Activated CD8-positive, alpha-beta T cell treated with anti-CD3 and anti-CD28 coated beads for 36 hours (primary cell): ENCODE data around the gene RAPGEF2. TPM values are rescaled to one million over a fixed set of nuclear protein-coding genes. Genes with fewer than 3 reads are reported as not detected.

ENCODE experiments used
- ATAC-seq: fragments of 200-7000 bp; cut with Tn5 transposase; one replicate; pipeline ENCODE4 v1.10.0; 2021; ENCODE audit warnings: mild to moderate bottlenecking, moderate library complexity
- CTCF ChIA-PET: fragments of 350-600 bp; sonication (Branson Sonifier 250); formaldehyde crosslinking; loops from one replicate; lab custom pipeline; 2021; ENCODE audit warnings: antibody characterized with exemption; lab: Charles Lee
- POLR2A ChIA-PET: fragments of 350-600 bp; sonication (Branson Sonifier 250); formaldehyde crosslinking; loops from one replicate; lab custom pipeline; 2021; ENCODE audit warnings: antibody characterized with exemption; lab: Charles Lee
- DNase-seq: peaks from one replicate; pipeline ENCODE4 v3.0.0-alpha.2; 2020
- H3K27ac Mint-ChIP-seq: one replicate; pipeline ENCODE4 v1.8.0; 2021; ENCODE audit warnings: mild to moderate bottlenecking, mixed read lengths
- H3K27me3 Mint-ChIP-seq: one replicate; pipeline ENCODE4 v1.8.0; 2021; ENCODE audit warnings: mixed read lengths
- H3K36me3 Mint-ChIP-seq: one replicate; pipeline ENCODE4 v1.8.0; 2021; ENCODE audit warnings: low read depth, mixed read lengths
- H3K4me1 Mint-ChIP-seq: one replicate; pipeline ENCODE4 v1.8.0; 2021; ENCODE audit warnings: low read depth, mixed read lengths
- H3K4me3 Mint-ChIP-seq: one replicate; pipeline ENCODE4 v1.8.0; 2021; ENCODE audit warnings: mild to moderate bottlenecking, moderate library complexity, mixed read lengths
- H3K9me3 Mint-ChIP-seq: one replicate; pipeline ENCODE4 v1.8.0; 2021; ENCODE audit warnings: mixed read lengths
- CTCF ChIP-seq: fragments of 200-600 bp; IDR thresholded peaks from one replicate; pipeline ENCODE4 v1.8.0; 2022; ENCODE audit warnings: antibody characterized with exemption, mild to moderate bottlenecking
- intact Hi-C: fragments of 100-400 bp; cut with micrococcal nuclease; formaldehyde crosslinking; loops from one replicate; pipeline ENCODE4 v1.10.0; 2022
- total RNA-seq, 2 experiments: library from RNA; stranded (reverse); gene quantifications; one replicate each; pipeline ENCODE4 v1.2.3, GENCODE V29; 2021

RAPGEF2 gene
- total RNA-seq, 2 experiments from 2014 or later: 13.7 to 14.8 TPM

- ChIA-PET POLR2A (no interaction called here), CTCF (no interaction called here)
- intact Hi-C loops: no loop called here
- Mint-ChIP-seq H3K4me3 (no peak overlapping the region), H3K27me3 (peaks cover 4% of the 10 kb centered on the region), H3K36me3 (no peaks in the 10 kb centered on the region), H3K9me3 (peaks cover 4% of the 10 kb centered on the region), H3K27ac (no peak overlapping the region), H3K4me1 (no peaks in the 10 kb centered on the region)
- ATAC-seq (no peak), DNase-seq (no peak)
- no peak for TF ChIP-seq CTCF
Observed at GRCh38 chr4:159379836-159380235, 277.0 kb downstream of the RAPGEF2 start.

GRCh38 chr4:159382856-159383561 is 280.1 kb downstream of the RAPGEF2 start:
- H3K27me3 Mint-ChIP-seq: peaks cover 10% of the 10 kb centered on the region
- H3K36me3 Mint-ChIP-seq: no peaks in the 10 kb centered on the region
- CTCF ChIA-PET: no interaction called here
- peaks cover 9% of the 10 kb centered on the region for H3K9me3 Mint-ChIP-seq
- no peaks in the 10 kb centered on the region for H3K4me1 Mint-ChIP-seq
- POLR2A ChIA-PET: interaction anchor here (0.6 kb wide), 1 partner anchor 1735 kb away, joined by 3 read pairs; no protein-coding TSS in a partner anchor
- ATAC-seq: no peak
- DNase-seq: no peak
- H3K4me3 Mint-ChIP-seq: no peak overlapping the region
- intact Hi-C loops: no loop called here
- no peak overlapping the region for H3K27ac Mint-ChIP-seq
- no peak for TF ChIP-seq CTCF

GRCh38 chr4:159383562-159383931 is 280.7 kb downstream of the RAPGEF2 start:
- H3K27me3 Mint-ChIP-seq: peaks cover 14% of the 10 kb centered on the region
- intact Hi-C loops: no loop called here
- no peak for DNase-seq
- peaks cover 8% of the 10 kb centered on the region for H3K9me3 Mint-ChIP-seq
- CTCF ChIA-PET: no interaction called here
- POLR2A ChIA-PET: no interaction called here
- no peak overlapping the region for H3K27ac Mint-ChIP-seq
- TF ChIP-seq CTCF: no peak
- no peak for ATAC-seq
- H3K4me3 Mint-ChIP-seq: no peak overlapping the region
- no peaks in the 10 kb centered on the region for H3K4me1 Mint-ChIP-seq
- H3K36me3 Mint-ChIP-seq: no peaks in the 10 kb centered on the region

GRCh38 chr4:159384017-159384416 is 281.1 kb downstream of the RAPGEF2 start:
- ChIA-PET POLR2A (no interaction called here), CTCF (interaction anchor here (1.1 kb wide), 1 partner anchor 15 kb away, joined by 4 read pairs; no protein-coding TSS in a partner anchor)
- H3K4me3 Mint-ChIP-seq: no peak overlapping the region
- peaks cover 14% of the 10 kb centered on the region for H3K27me3 Mint-ChIP-seq
- intact Hi-C loops: no loop called here
- DNase-seq (no peak), ATAC-seq (no peak)
- peaks cover 6% of the 10 kb centered on the region for H3K9me3 Mint-ChIP-seq
- no peaks in the 10 kb centered on the region for H3K4me1 Mint-ChIP-seq
- TF ChIP-seq CTCF: no peak
- H3K36me3 Mint-ChIP-seq: no peaks in the 10 kb centered on the region
- H3K27ac Mint-ChIP-seq: no peak overlapping the region

GRCh38 chr4:159384632-159385031 is 281.8 kb downstream of the RAPGEF2 start:
- Mint-ChIP-seq H3K36me3 (no peaks in the 10 kb centered on the region), H3K27ac (no peak overlapping the region), H3K4me3 (no peak overlapping the region), H3K4me1 (no peaks in the 10 kb centered on the region), H3K27me3 (peaks cover 16% of the 10 kb centered on the region), H3K9me3 (peaks cover 6% of the 10 kb centered on the region)
- intact Hi-C loops: no loop called here
- ChIA-PET CTCF (interaction anchor here (1.1 kb wide), 1 partner anchor 14 kb away, joined by 4 read pairs; no protein-coding TSS in a partner anchor), POLR2A (no interaction called here)
- DNase-seq (no peak), ATAC-seq (no peak)
- TF ChIP-seq CTCF: no peak
